GM12878 (cell line): Measurements from ENCODE around the gene CADPS.

Experiments used
- CHD2 ChIP-seq: IDR thresholded peaks from 2 replicates; pipeline ENCODE4 v1.6.1; 2011; ENCODE audit warnings: low read depth, low read length, improper control_type of control experiment, borderline replicate concordance
- ELK1 ChIP-seq: IDR thresholded peaks from 2 replicates; pipeline ENCODE4 v1.6.1; 2012; ENCODE audit warnings: low read depth, low read length, improper control_type of control experiment
- EZH2 ChIP-seq: IDR thresholded peaks from 2 replicates; pipeline ENCODE4 v1.6.1; 2012; ENCODE audit warnings: low read depth, mild to moderate bottlenecking, control low read depth, inconsistent platforms, low read length, borderline replicate concordance; ENCODE audit not compliant: control insufficient read depth
- GABPA ChIP-seq: IDR thresholded peaks from 2 replicates; pipeline ENCODE4 v1.6.1; 2014; ENCODE audit warnings: antibody characterized with exemption, low read depth, mild to moderate bottlenecking, inconsistent platforms
- KDM1A ChIP-seq: fragments of 200-600 bp; sonication (generic); IDR thresholded peaks from 2 replicates; pipeline ENCODE4 v1.6.1; 2016; ENCODE audit warnings: borderline replicate concordance
- LARP7 ChIP-seq: fragments of 450-650 bp; IDR thresholded peaks from 2 replicates; pipeline ENCODE4 v1.6.1; 2017; ENCODE audit warnings: mild to moderate bottlenecking
- PML ChIP-seq: IDR thresholded peaks from 2 replicates; pipeline ENCODE4 v1.6.1; 2012; ENCODE audit warnings: low read length, inconsistent platforms
- POLR2A ChIP-seq: IDR thresholded peaks from 2 replicates; pipeline ENCODE4 v1.6.1; 2011; ENCODE audit warnings: low read depth, mild to moderate bottlenecking, low read length
- POLR2AphosphoS5 ChIP-seq: IDR thresholded peaks from 2 replicates; pipeline ENCODE4 v1.6.1; 2011; ENCODE audit warnings: mild to moderate bottlenecking, low read length, inconsistent platforms
- SIN3A ChIP-seq: IDR thresholded peaks from 2 replicates; pipeline ENCODE4 v1.6.1; 2012; ENCODE audit warnings: low read depth, low read length, improper control_type of control experiment
- SIX5 ChIP-seq: IDR thresholded peaks from 2 replicates; pipeline ENCODE4 v1.6.1; 2011; ENCODE audit warnings: mild to moderate bottlenecking, low read depth, low read length, moderate library complexity; ENCODE audit not compliant: severe bottlenecking
- ZZZ3 ChIP-seq: IDR thresholded peaks from 2 replicates; pipeline ENCODE4 v1.6.1; 2011; ENCODE audit warnings: low read depth; ENCODE audit not compliant: control insufficient read depth, insufficient read length
- TF ChIP-seq, protein P1 (sequence below), 3 experiments: IDR thresholded peaks in 2 of 3; conservative IDR thresholded peaks in 1 of 3; 2 replicates each; pipeline ENCODE4 v1.5.1; 2011; ENCODE audit warnings: low read depth in 3 of 3, low read length in 3 of 3, mild to moderate bottlenecking in 3 of 3, control low read depth in 2 of 3, moderate library complexity in 2 of 3, inconsistent platforms in 1 of 3, mixed read lengths in 1 of 3; ENCODE audit not compliant: control insufficient read depth in 2 of 3, insufficient read depth in 1 of 3; ENCODE audit errors: extremely low read depth in 1 of 3

DNA sequence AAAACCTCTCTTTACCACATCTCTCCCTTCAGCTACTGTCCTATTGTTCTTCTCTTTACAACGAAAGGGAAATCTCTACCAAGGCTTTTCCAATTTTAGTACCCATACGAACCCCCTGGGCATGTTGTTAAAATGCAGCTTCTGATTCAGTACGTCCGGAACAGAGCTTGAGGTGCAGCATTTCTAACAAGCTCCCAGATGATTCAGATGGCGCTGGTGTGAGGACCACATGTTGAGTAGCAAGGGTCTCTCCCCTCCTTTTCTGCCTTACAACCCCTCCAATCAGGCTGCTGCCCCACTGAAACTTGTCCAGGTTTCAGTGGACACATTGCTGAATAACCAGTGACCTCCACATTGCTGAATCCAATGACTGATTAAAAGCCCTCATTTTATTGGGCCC lies 324.8 kb downstream of the CADPS start:
- TF ChIP-seq, protein P1, sequence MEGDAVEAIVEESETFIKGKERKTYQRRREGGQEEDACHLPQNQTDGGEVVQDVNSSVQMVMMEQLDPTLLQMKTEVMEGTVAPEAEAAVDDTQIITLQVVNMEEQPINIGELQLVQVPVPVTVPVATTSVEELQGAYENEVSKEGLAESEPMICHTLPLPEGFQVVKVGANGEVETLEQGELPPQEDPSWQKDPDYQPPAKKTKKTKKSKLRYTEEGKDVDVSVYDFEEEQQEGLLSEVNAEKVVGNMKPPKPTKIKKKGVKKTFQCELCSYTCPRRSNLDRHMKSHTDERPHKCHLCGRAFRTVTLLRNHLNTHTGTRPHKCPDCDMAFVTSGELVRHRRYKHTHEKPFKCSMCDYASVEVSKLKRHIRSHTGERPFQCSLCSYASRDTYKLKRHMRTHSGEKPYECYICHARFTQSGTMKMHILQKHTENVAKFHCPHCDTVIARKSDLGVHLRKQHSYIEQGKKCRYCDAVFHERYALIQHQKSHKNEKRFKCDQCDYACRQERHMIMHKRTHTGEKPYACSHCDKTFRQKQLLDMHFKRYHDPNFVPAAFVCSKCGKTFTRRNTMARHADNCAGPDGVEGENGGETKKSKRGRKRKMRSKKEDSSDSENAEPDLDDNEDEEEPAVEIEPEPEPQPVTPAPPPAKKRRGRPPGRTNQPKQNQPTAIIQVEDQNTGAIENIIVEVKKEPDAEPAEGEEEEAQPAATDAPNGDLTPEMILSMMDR (IDR thresholded peaks at IDR 0.05 in 2 of 3, conservative IDR thresholded peaks at IDR 0.05 in 1 of 3; ENCODE audit: control insufficient read depth in 2 of 3, extremely low read depth in 1 of 3, insufficient read depth in 1 of 3, low read depth in 3 of 3, low read length in 3 of 3) = no peak
- no peak for TF ChIP-seq CHD2
- no peak for TF ChIP-seq POLR2AphosphoS5
- no peak for TF ChIP-seq SIN3A
- no peak for TF ChIP-seq SIX5
- no peak for TF ChIP-seq POLR2A
- TF ChIP-seq EZH2 = no peak
- no peak for TF ChIP-seq KDM1A
- TF ChIP-seq ZZZ3 = no peak
- no peak for TF ChIP-seq GABPA
- no peak for TF ChIP-seq ELK1
- no peak for TF ChIP-seq PML
- no peak for TF ChIP-seq LARP7
